HG03469 (cell line): Measurements from ENCODE around the gene CEP131.

Experiments
- ATAC-seq: cut with Tn5 transposase; IDR thresholded peaks from one replicate; pipeline ENCODE4 v1.9.1; 2021; ENCODE audit warnings: mild to moderate bottlenecking, moderate library complexity, moderate number of reproducible peaks; ENCODE audit not compliant: unreplicated experiment

Gene CEP131

GRCh38 chr17:81189670-81190530, 32.9 kb downstream of the CEP131 start:
- no peak for ATAC-seq

GRCh38 chr17:81189016-81189415, 33.7 kb downstream of the CEP131 start:
- ATAC-seq: no peak

- no peak for ATAC-seq
Measured at GRCh38 chr17:81188491-81188840, 34.3 kb downstream of the CEP131 start.

- ATAC-seq: no peak
Measured at GRCh38 chr17:81187586-81188490, 34.9 kb downstream of the CEP131 start.

- ATAC-seq: no peak
Measured at GRCh38 chr17:81187120-81187519, 35.6 kb downstream of the CEP131 start.

GRCh38 chr17:81186203-81186602, 36.6 kb downstream of the CEP131 start:
- ATAC-seq: no peak

- no peak for ATAC-seq
Measured at GRCh38 chr17:81184555-81184954, 38.2 kb downstream of the CEP131 start.

GRCh38 chr17:81183807-81184206, 39.0 kb downstream of the CEP131 start:
- ATAC-seq: no peak

GRCh38 chr17:81183316-81183715, 39.4 kb downstream of the CEP131 start:
- no peak for ATAC-seq

- ATAC-seq: no peak
Measured at GRCh38 chr17:81182596-81182995, 40.2 kb downstream of the CEP131 start.

- no peak for ATAC-seq
Measured at GRCh38 chr17:81181811-81182185, 41.0 kb downstream of the CEP131 start.

GRCh38 chr17:81180836-81181810, 41.6 kb downstream of the CEP131 start:
- ATAC-seq: no peak

- ATAC-seq: no peak
Measured at GRCh38 chr17:81179861-81180260, 42.9 kb downstream of the CEP131 start.

GRCh38 chr17:81179220-81179619, 43.5 kb downstream of the CEP131 start:
- ATAC-seq: no peak

- no peak for ATAC-seq
Measured at GRCh38 chr17:81178136-81179091, 44.4 kb downstream of the CEP131 start.

- ATAC-seq: no peak
Measured at GRCh38 chr17:81176666-81177065, 46.1 kb downstream of the CEP131 start.

- ATAC-seq: no peak
Measured at GRCh38 chr17:81173762-81174155, 49.0 kb downstream of the CEP131 start.

GRCh38 chr17:81173052-81173761, 49.6 kb downstream of the CEP131 start:
- no peak for ATAC-seq

- ATAC-seq: no peak
Measured at GRCh38 chr17:81171941-81172340, 50.8 kb downstream of the CEP131 start.
